PC-3 (cell line): ENCODE measurements around the gene GPS2. TPM values are rescaled to one million over a fixed set of nuclear protein-coding genes. Genes with fewer than 3 reads are reported as not detected.
A peak's percentile ranks its signal among the peaks of the same experiment; 100 is the strongest.

Experiments
- ATAC-seq: fragments of 200-7000 bp; cut with Tn5 transposase; 2 replicates; pipeline ENCODE4 v1.9.1; 2020; ENCODE audit warnings: mild to moderate bottlenecking, moderate library complexity
- BruUV-seq: library from RNA; stranded (reverse); fragments of 400-500 nt; replicated peaks from 2 replicates; lab custom pipeline; 2021; lab: Mats Ljungman, UMichigan
- CTCF ChIA-PET: fragments of 300-600 bp; sonication (Branson Sonifier 250); formaldehyde crosslinking; loops from one replicate; lab custom pipeline; 2022; ENCODE audit warnings: antibody characterized with exemption; lab: Charles Lee
- POLR2A ChIA-PET: fragments of 300-600 bp; sonication (Branson Sonifier 250); formaldehyde crosslinking; loops from one replicate; lab custom pipeline; 2022; ENCODE audit warnings: antibody characterized with exemption; ENCODE audit not compliant: unreplicated experiment; lab: Charles Lee
- DNase-seq: peaks from one replicate; pipeline ENCODE4 v3.0.0-alpha.2; 2015
- H2AFZ ChIP-seq: fragments of 300-600 bp; sonication (generic); 2 replicates; pipeline ENCODE4 v1.6.0; 2016; ENCODE audit warnings: antibody characterized with exemption, low read length
- H3F3A ChIP-seq: fragments of 300-600 bp; sonication (generic); one replicate; pipeline ENCODE4 v1.6.0; 2017; ENCODE audit warnings: antibody characterized with exemption, low read length, control low read depth, mild to moderate bottlenecking; ENCODE audit not compliant: unreplicated experiment
- H3K27ac ChIP-seq: fragments of 300-600 bp; sonication (generic); 2 replicates; pipeline ENCODE4 v1.5.1; 2016; ENCODE audit warnings: mild to moderate bottlenecking, low read length
- H3K27me3 ChIP-seq: fragments of 300-600 bp; sonication (generic); 2 replicates; pipeline ENCODE4 v1.6.1; 2016; ENCODE audit warnings: low read length, mixed read lengths
- H3K36me3 ChIP-seq: fragments of 300-600 bp; sonication (generic); 2 replicates; pipeline ENCODE4 v1.6.1; 2016; ENCODE audit warnings: low read depth, mixed run types, low read length, mixed read lengths
- H3K4me1 ChIP-seq: fragments of 300-600 bp; sonication (generic); 2 replicates; pipeline ENCODE4 v1.5.1; 2016; ENCODE audit warnings: low read length; ENCODE audit not compliant: insufficient read depth
- H3K4me2 ChIP-seq: fragments of 300-600 bp; sonication (generic); 2 replicates; pipeline ENCODE4 v1.6.0; 2016; ENCODE audit warnings: low read length
- H3K4me3 ChIP-seq: fragments of 300-600 bp; sonication (generic); 2 replicates; pipeline ENCODE4 v1.5.1; 2016; ENCODE audit warnings: mild to moderate bottlenecking, low read length, mixed read lengths
- H3K79me2 ChIP-seq: fragments of 300-600 bp; sonication (generic); 2 replicates; pipeline ENCODE4 v1.6.1; 2017; ENCODE audit warnings: low read length, mixed read lengths
- H3K9ac ChIP-seq: fragments of 300-600 bp; sonication (generic); 2 replicates; pipeline ENCODE4 v1.6.0; 2016; ENCODE audit warnings: mild to moderate bottlenecking, low read length
- H3K9me2 ChIP-seq: fragments of 300-600 bp; sonication (generic); replicated peaks from 2 replicates; pipeline ENCODE4 v1.6.1; 2016; ENCODE audit warnings: mixed run types, low read length, mixed read lengths
- H3K9me3 ChIP-seq: fragments of 300-600 bp; sonication (generic); 2 replicates; pipeline ENCODE4 v1.6.1; 2016; ENCODE audit warnings: low read length, mixed read lengths
- H4K20me1 ChIP-seq: fragments of 300-600 bp; sonication (generic); 2 replicates; pipeline ENCODE4 v1.6.1; 2016; ENCODE audit warnings: low read length, mixed read lengths
- CTCF ChIP-seq: fragments of 300-600 bp; sonication (generic); conservative IDR thresholded peaks from 2 replicates; pipeline ENCODE4 v1.5.1; 2017; ENCODE audit warnings: antibody characterized with exemption, low read depth, mild to moderate bottlenecking, low read length
- EZH2 ChIP-seq: fragments of 300-600 bp; sonication (generic); IDR thresholded peaks from one replicate; pipeline ENCODE4 v1.6.1; 2017; ENCODE audit warnings: antibody characterized with exemption, mild to moderate bottlenecking, low read length; ENCODE audit not compliant: unreplicated experiment
- EZH2phosphoT487 ChIP-seq: fragments of 300-600 bp; sonication (generic); IDR thresholded peaks from 2 replicates; pipeline ENCODE4 v1.6.1; 2018; ENCODE audit warnings: mild to moderate bottlenecking, antibody characterized with exemption, low read length, borderline replicate concordance
- intact Hi-C: fragments of 100-400 bp; cut with micrococcal nuclease; formaldehyde crosslinking; loops from 2 replicates; pipeline ENCODE4 v1.9.0; 2023
- total RNA-seq: library from RNA; depleted of rRNA; stranded (reverse); fragments of >200 nt; gene quantifications from 2 replicates; pipeline ENCODE4 v1.2.3, GENCODE V29; 2014

GPS2 gene
- total RNA-seq, 1 experiment from 2014 or later = 30.8 TPM

GRCh38 chr17:7266784-7267183 is 48.4 kb downstream of the GPS2 start:
- intact Hi-C loops = no loop called here
- Histone ChIP-seq H3K79me2 (peaks cover 10% of the 10 kb centered on the region), H3K9me2 (no peaks in the 10 kb centered on the region), H3K27ac (no peak overlapping the region), H3K9me3 (no peaks in the 10 kb centered on the region), H4K20me1 (no peaks in the 10 kb centered on the region), H3K4me2 (no peak overlapping the region), H3K27me3 (no peaks in the 10 kb centered on the region), H2AFZ (no peak overlapping the region), H3F3A (no peaks in the 10 kb centered on the region), H3K9ac (no peak overlapping the region), H3K4me1 (peaks cover 15% of the 10 kb centered on the region), H3K36me3 (no peaks in the 10 kb centered on the region), H3K4me3 (no peak overlapping the region)
- ChIA-PET CTCF (no interaction called here), POLR2A (interaction anchor here (0.5 to 0.7 kb wide), 4 partner anchors 16 to 280 kb away, joined by 3 to 17 read pairs (median 4); partner anchors contain the start of gene SLC16A13)
- TF ChIP-seq EZH2 (no peak), CTCF (no peak), EZH2phosphoT487 (no peak)
- no TSS peak for BruUV-seq
- DNase-seq (no peak), ATAC-seq (no peak; the same call in 1 of the 2 replicates)

- Histone ChIP-seq H2AFZ (peak overlapping the region; percentile 65; the same call in 1 of the 2 replicates), H3K9ac (peak overlapping the region; percentile 93)
- POLR2A ChIA-PET = interaction anchor here (0.6 kb wide), 2 partner anchors 42 to 140 kb away, joined by 3 to 4 read pairs; partner anchors contain the start of gene TMEM256
Observed at GRCh38 chr17:7263801-7264078, 51.4 kb downstream of the GPS2 start.

More at GRCh38 chr17:7263801-7264078, 51.4 kb downstream of the GPS2 start:
- H4K20me1 ChIP-seq = peaks cover 14% of the 10 kb centered on the region; the same call in 1 of the 2 replicates
- H3K9me3 ChIP-seq = no peaks in the 10 kb centered on the region
- H3K4me3 ChIP-seq = peak overlapping the region; percentile 97
- no peak for ATAC-seq
- no peak for DNase-seq
- peak overlapping the region; percentile 93 for H3K27ac ChIP-seq
- no peaks in the 10 kb centered on the region for H3K27me3 ChIP-seq
- BruUV-seq = no TSS peak
- H3K36me3 ChIP-seq = peaks cover 4% of the 10 kb centered on the region; the same call in 1 of the 2 replicates
- H3K4me2 ChIP-seq = peak overlapping the region; percentile 96
- TF ChIP-seq CTCF (no peak), EZH2phosphoT487 (no peak), EZH2 (no peak)
- peaks cover 40% of the 10 kb centered on the region for H3K79me2 ChIP-seq
- intact Hi-C loops = loop anchor here (2.0 to 5.0 kb wide), 2 partner anchors 17 to 219 kb away; partner anchors contain the start of genes POLR2A, SLC2A4 and SLC35G6
- H3K9me2 ChIP-seq = no peaks in the 10 kb centered on the region
- no peaks in the 10 kb centered on the region for H3F3A ChIP-seq
- H3K4me1 ChIP-seq = peaks cover 27% of the 10 kb centered on the region
- CTCF ChIA-PET = interaction anchor here (0.5 kb wide), 1 partner anchor 80 kb away, joined by 4 read pairs; no protein-coding TSS in a partner anchor
